DND-41 (cell line): ENCODE measurements around the gene FHL2.

Experiments
- CTCF ChIP-seq: IDR thresholded peaks from 2 replicates; pipeline ENCODE4 v1.5.1; 2012; ENCODE audit warnings: borderline replicate concordance, low read length, moderate library complexity, mild to moderate bottlenecking; ENCODE audit not compliant: poor library complexity, severe bottlenecking; ENCODE audit errors: extremely low read depth
- EZH2 ChIP-seq: IDR thresholded peaks from 3 replicates; pipeline ENCODE4 v1.6.1; 2012; ENCODE audit warnings: borderline replicate concordance, low read depth, mild to moderate bottlenecking, moderate library complexity, low read length, inconsistent platforms; ENCODE audit not compliant: severe bottlenecking

GRCh38 chr2:105411720-105412407 is 13.0 kb upstream of the FHL2 start:
- TF ChIP-seq CTCF: no peak
- TF ChIP-seq EZH2: no peak
